Measurements from ENCODE around the gene HP1BP3.

- TF ChIP-seq, protein P1, sequence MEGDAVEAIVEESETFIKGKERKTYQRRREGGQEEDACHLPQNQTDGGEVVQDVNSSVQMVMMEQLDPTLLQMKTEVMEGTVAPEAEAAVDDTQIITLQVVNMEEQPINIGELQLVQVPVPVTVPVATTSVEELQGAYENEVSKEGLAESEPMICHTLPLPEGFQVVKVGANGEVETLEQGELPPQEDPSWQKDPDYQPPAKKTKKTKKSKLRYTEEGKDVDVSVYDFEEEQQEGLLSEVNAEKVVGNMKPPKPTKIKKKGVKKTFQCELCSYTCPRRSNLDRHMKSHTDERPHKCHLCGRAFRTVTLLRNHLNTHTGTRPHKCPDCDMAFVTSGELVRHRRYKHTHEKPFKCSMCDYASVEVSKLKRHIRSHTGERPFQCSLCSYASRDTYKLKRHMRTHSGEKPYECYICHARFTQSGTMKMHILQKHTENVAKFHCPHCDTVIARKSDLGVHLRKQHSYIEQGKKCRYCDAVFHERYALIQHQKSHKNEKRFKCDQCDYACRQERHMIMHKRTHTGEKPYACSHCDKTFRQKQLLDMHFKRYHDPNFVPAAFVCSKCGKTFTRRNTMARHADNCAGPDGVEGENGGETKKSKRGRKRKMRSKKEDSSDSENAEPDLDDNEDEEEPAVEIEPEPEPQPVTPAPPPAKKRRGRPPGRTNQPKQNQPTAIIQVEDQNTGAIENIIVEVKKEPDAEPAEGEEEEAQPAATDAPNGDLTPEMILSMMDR (conservative IDR thresholded peaks at IDR 0.05; ENCODE audit: low read depth, low read length): no peak
- TF ChIP-seq RFX5 (IDR thresholded peaks at IDR 0.05; ENCODE audit: low read depth, low read length) (no peak), POLR2A (IDR thresholded peaks at IDR 0.05; ENCODE audit: low read depth, low read length) (no peak), FOS (IDR thresholded peaks at IDR 0.05; ENCODE audit: low read depth, low read length) (no peak), MAFK (IDR thresholded peaks at IDR 0.05; ENCODE audit: low read depth, low read length) (no peak), SMC3 (IDR thresholded peaks at IDR 0.05; ENCODE audit: low read depth, low read length) (no peak), RAD21 (IDR thresholded peaks at IDR 0.05; ENCODE audit: low read length) (no peak), MAZ (IDR thresholded peaks at IDR 0.05; ENCODE audit: borderline replicate concordance, low read depth, low read length) (no peak), RCOR1 (IDR thresholded peaks at IDR 0.05; ENCODE audit: insufficient replicate concordance, low read length) (no peak), MXI1 (IDR thresholded peaks at IDR 0.05; ENCODE audit: borderline replicate concordance, low read depth, low read length) (no peak)
- TF ChIP-seq, protein P2, sequence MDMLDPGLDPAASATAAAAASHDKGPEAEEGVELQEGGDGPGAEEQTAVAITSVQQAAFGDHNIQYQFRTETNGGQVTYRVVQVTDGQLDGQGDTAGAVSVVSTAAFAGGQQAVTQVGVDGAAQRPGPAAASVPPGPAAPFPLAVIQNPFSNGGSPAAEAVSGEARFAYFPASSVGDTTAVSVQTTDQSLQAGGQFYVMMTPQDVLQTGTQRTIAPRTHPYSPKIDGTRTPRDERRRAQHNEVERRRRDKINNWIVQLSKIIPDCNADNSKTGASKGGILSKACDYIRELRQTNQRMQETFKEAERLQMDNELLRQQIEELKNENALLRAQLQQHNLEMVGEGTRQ (IDR thresholded peaks at IDR 0.05; ENCODE audit: low read depth, low read length): no peak
These were observed 77.2 kb downstream of the HP1BP3 start for GRCh38 chr1:20709868-20710267.
